A549 treated with CpdA at 1 μM for 4 hours (cell line): Measurements from ENCODE around the gene INA. TPM values are rescaled to one million over a fixed set of nuclear protein-coding genes. Genes with fewer than 3 reads are reported as not detected.

Experiments used
- total RNA-seq: library from RNA; stranded (reverse); fragments of 200-300 nt; extraction: Qiagen RNA extraction; gene quantifications from 5 replicates; pipeline ENCODE4 v1.2.3, GENCODE V29; 2022; ENCODE audit warnings: low read depth

Gene INA
- 22.8 to 32.7 TPM (median 26.1 TPM) in 5 replicates for total RNA-seq

GRCh38 chr10:103276896-103277712 lies at the start of gene INA:
Gene INA (plus strand): TSS chr10:103277138. CDS start chr10:103277212, 74 bp downstream.

GRCh38 chr10:103245587-103245986 lies 31.4 kb upstream of the INA start, which contains the start of gene RPEL1:
Gene RPEL1 (plus strand): TSS chr10:103245887. CDS start chr10:103245997, 110 bp downstream.

Other genes with a start within 250 kb of the INA start
- 71.3 to 94.9 TPM (median 82.1 TPM) in 5 replicates for gene NT5C2, start 83.9 kb upstream of the INA start, total RNA-seq
- 0.06 TPM in 1 of 5 replicates, not detected in the others for gene RPEL1, start 31.3 kb upstream of the INA start, total RNA-seq
- gene PCGF6, start 74.0 kb downstream of the INA start, total RNA-seq: 10.5 to 13.3 TPM (median 10.9 TPM) in 5 replicates
- gene TAF5, start 90.8 kb downstream of the INA start, total RNA-seq: 3.9 to 4.3 TPM (median 4.0 TPM) in 5 replicates
- gene ATP5MK, start 119.3 kb downstream of the INA start, total RNA-seq: 436 to 540 TPM (median 498 TPM) in 5 replicates
- gene PDCD11, start 119.5 kb downstream of the INA start, total RNA-seq: 38.8 to 42.0 TPM (median 40.2 TPM) in 5 replicates
- 4.5 to 5.5 TPM (median 4.9 TPM) in 5 replicates for gene CALHM2, start 175.2 kb downstream of the INA start, total RNA-seq
- gene CALHM1, start 181.8 kb downstream of the INA start, total RNA-seq: not detected in 5 replicates
- 0.21 to 0.63 TPM (median 0.36 TPM) in 5 replicates for gene CALHM3, start 202.1 kb downstream of the INA start, total RNA-seq
- 0.21 to 0.54 TPM (median 0.43 TPM) in 5 replicates for gene NEURL1, start 216.6 kb downstream of the INA start, total RNA-seq